GM23248 (cell line): Measurements from ENCODE around the gene OR52E6. TPM values are rescaled to one million over a fixed set of nuclear protein-coding genes. Genes with fewer than 3 reads are reported as not detected.
A peak's percentile ranks its signal among the peaks of the same experiment; 100 is the strongest.

Experiments
- DNase-seq: peaks from one replicate; pipeline ENCODE4 v3.0.0-alpha.2; 2015
- H2AFZ ChIP-seq: fragments of 200-600 bp; sonication (generic); 2 replicates; pipeline ENCODE4 v1.6.1; 2016; ENCODE audit warnings: antibody characterized with exemption
- H3F3A ChIP-seq: fragments of 200-600 bp; sonication (generic); 2 replicates; pipeline ENCODE4 v1.6.1; 2016; ENCODE audit warnings: mild to moderate bottlenecking, antibody characterized with exemption, mixed run types; ENCODE audit not compliant: insufficient read depth
- H3K27ac ChIP-seq: fragments of 200-600 bp; sonication (generic); 2 replicates; pipeline ENCODE4 v1.5.1; 2016; ENCODE audit warnings: mild to moderate bottlenecking
- H3K27me3 ChIP-seq: fragments of 200-600 bp; sonication (generic); replicated peaks from 2 replicates; pipeline ENCODE4 v1.6.1; 2016; ENCODE audit warnings: mild to moderate bottlenecking; ENCODE audit not compliant: insufficient read depth
- H3K36me3 ChIP-seq: fragments of 200-600 bp; sonication (generic); 2 replicates; pipeline ENCODE4 v1.6.1; 2016; ENCODE audit warnings: low read depth, mild to moderate bottlenecking
- H3K4me1 ChIP-seq: fragments of 200-600 bp; sonication (generic); 2 replicates; pipeline ENCODE4 v1.6.1; 2016; ENCODE audit warnings: mild to moderate bottlenecking; ENCODE audit not compliant: insufficient read depth
- H3K4me2 ChIP-seq: fragments of 200-600 bp; sonication (generic); one replicate; pipeline ENCODE4 v1.6.1; 2016; ENCODE audit warnings: mild to moderate bottlenecking; ENCODE audit not compliant: unreplicated experiment
- H3K4me3 ChIP-seq: fragments of 200-600 bp; sonication (generic); 2 replicates; pipeline ENCODE4 v1.5.1; 2016; ENCODE audit warnings: mild to moderate bottlenecking
- H3K79me2 ChIP-seq: fragments of 200-600 bp; sonication (generic); 2 replicates; pipeline ENCODE4 v1.6.1; 2016; ENCODE audit warnings: mild to moderate bottlenecking; ENCODE audit not compliant: insufficient read depth
- H3K9ac ChIP-seq: fragments of 200-600 bp; sonication (generic); 2 replicates; pipeline ENCODE4 v1.6.1; 2016; ENCODE audit warnings: mild to moderate bottlenecking
- H3K9me2 ChIP-seq: fragments of 200-600 bp; sonication (generic); 2 replicates; pipeline ENCODE4 v1.6.1; 2016; ENCODE audit warnings: mixed run types, mild to moderate bottlenecking, moderate library complexity; ENCODE audit not compliant: insufficient read depth
- H3K9me3 ChIP-seq: fragments of 200-600 bp; sonication (generic); one replicate; pipeline ENCODE4 v1.6.1; 2017; ENCODE audit warnings: low read depth
- H4K20me1 ChIP-seq: fragments of 200-600 bp; sonication (generic); 2 replicates; pipeline ENCODE4 v1.6.0; 2016; ENCODE audit not compliant: insufficient read depth
- EZH2 ChIP-seq: fragments of 200-600 bp; sonication (generic); IDR thresholded peaks from 2 replicates; pipeline ENCODE4 v1.6.1; 2018; ENCODE audit warnings: antibody characterized with exemption, mild to moderate bottlenecking; ENCODE audit not compliant: insufficient read depth, poor library complexity, severe bottlenecking
- EZH2phosphoT487 ChIP-seq: fragments of 200-600 bp; sonication (generic); IDR thresholded peaks from 2 replicates; pipeline ENCODE4 v1.6.1; 2018; ENCODE audit warnings: antibody characterized with exemption, moderate library complexity, mild to moderate bottlenecking, low read depth; ENCODE audit not compliant: insufficient read depth
- WGBS, 2 experiments: methylation state at CpG; one replicate each; pipeline ENCODE4 v1.1.6; 2015 to 2017; ENCODE audit warnings: low lambda C conversion rate in 2 of 2, low coverage in 1 of 2; ENCODE audit errors: missing lambda C conversion rate in 2 of 2; 5-methylcytosine and 5-hydroxymethylcytosine counted together
- in situ Hi-C: fragments of 300-500 bp; cut with MboI; formaldehyde crosslinking; loops from 2 replicates; pipeline ENCODE4 v1.15.0; 2020
- polyA plus RNA-seq: library from polyadenylated mRNA; unstranded; fragments of >200 nt; fragmentation: Nextera tagmentation; extraction: Ambion mirVana; gene quantifications from 2 replicates; pipeline ENCODE4 v1.2.1, GENCODE V29; 2016
- total RNA-seq: library from RNA; depleted of rRNA; stranded (reverse); fragments of >200 nt; shearing (Covaris generic); gene quantifications from 2 replicates; pipeline ENCODE4 v1.2.3, GENCODE V29; 2014

The OR52E6 gene
- total and polyA plus RNA-seq, 2 experiments from 2014 or later, result not detected

DNA sequence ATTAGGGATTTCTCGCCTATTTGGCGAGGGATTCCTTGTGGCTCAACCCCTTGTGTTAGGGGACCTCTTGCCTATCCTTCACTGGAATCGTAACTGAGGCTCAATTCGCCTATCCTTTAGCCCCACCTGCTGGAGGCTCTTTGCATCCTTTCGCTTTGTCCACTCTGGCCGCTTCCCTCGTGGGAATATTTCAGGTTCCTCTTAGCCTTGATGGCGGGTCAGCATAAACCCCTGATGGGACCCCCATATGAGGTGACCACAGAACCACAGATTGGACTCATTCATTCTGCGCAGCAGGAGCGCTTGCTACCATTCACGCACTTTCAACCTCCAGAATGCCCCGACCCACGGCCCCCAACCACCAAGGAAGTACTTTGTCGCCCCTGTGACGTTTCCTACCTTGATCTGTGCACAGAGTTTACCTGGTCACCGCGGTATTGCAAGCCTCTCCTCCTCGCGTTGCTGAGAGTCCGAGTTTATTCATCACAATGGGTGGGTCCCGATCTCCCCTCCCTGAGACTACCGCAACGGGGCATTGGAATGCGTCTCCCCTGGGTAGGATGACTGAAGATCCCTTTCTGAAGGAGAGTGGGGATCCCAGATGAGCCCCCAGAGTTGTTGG is 33.1 kb downstream of the OR52E6 start, which contains the start of gene OR52N2:
TSS of gene OR52N2 (plus strand) at position 425 of the 622 bp plus-strand sequence. CDS start 11,412 bp downstream, outside the sequence.
- H3K36me3 ChIP-seq, result no peaks in the 10 kb centered on the region
- DNase-seq, result peak; percentile 81
- peak within 1 kb of the TSS; percentile 85 for H2AFZ ChIP-seq
- 0 out of 2 replicates have a peak, but pooled peaks cover 5% of the 10 kb centered on the region for H3K27me3 ChIP-seq
- no peaks in the 10 kb centered on the region for H3F3A ChIP-seq
- peak within 1 kb of the TSS; percentile 80 for H3K4me3 ChIP-seq
- no peaks in the 10 kb centered on the region for H3K9me2 ChIP-seq
- H3K4me1 ChIP-seq, result no peaks in the 10 kb centered on the region
- H3K27ac ChIP-seq, result no peak within 1 kb of the TSS
- 6 to 8% methylated on average over 24 of the region's 24 CpGs for WGBS, 2 experiments
- H3K79me2 ChIP-seq, result no peaks in the 10 kb centered on the region
- peak within 1 kb of the TSS; percentile 63 for H3K9ac ChIP-seq
- H4K20me1 ChIP-seq, result no peaks in the 10 kb centered on the region
- TF ChIP-seq EZH2 (no peak), EZH2phosphoT487 (no peak)
- peak within 1 kb of the TSS; percentile 99 for H3K4me2 ChIP-seq
- no peaks in the 10 kb centered on the region for H3K9me3 ChIP-seq
- in situ Hi-C loops, result loop anchor here (10.0 kb wide), 1 partner anchor 324 kb away; the partner anchor contains the start of gene OR52D1

DNA sequence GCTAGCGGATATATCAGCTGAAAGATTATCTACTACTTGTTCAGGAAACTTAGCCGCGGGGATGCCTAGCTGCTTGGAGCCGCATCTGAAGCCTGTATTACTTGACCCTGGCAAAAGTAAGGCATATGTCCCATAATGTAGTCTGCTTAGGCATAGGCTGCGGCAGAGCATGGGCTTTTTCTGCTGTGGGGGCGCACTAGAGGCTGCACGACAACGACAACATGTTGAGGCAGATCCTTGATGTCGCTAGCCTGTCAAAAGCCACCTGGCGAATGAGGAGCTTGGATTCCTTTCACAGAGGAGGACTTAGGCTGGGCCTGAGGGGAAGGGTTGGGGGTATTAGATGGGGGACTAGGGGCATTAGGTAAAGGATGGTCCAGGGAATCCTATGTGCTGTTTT is 34.1 kb downstream of the OR52E6 start:
- no peaks in the 10 kb centered on the region for H3K4me1 ChIP-seq
- DNase-seq, result no peak
- in situ Hi-C loops, result loop anchor here (10.0 kb wide), 1 partner anchor 323 kb away; the partner anchor contains the start of gene OR52D1
- H3K9me3 ChIP-seq, result no peaks in the 10 kb centered on the region
- H3K9ac ChIP-seq, result no peak overlapping the region
- H2AFZ ChIP-seq, result no peak overlapping the region
- H4K20me1 ChIP-seq, result no peaks in the 10 kb centered on the region
- H3F3A ChIP-seq, result no peaks in the 10 kb centered on the region
- WGBS, 2 experiments, result 69 to 77% methylated on average over 10 of the region's 10 CpGs
- H3K4me3 ChIP-seq, result no peak overlapping the region
- 0 out of 2 replicates have a peak, but pooled peaks cover 5% of the 10 kb centered on the region for H3K27me3 ChIP-seq
- no peak overlapping the region for H3K4me2 ChIP-seq
- no peaks in the 10 kb centered on the region for H3K9me2 ChIP-seq
- no peaks in the 10 kb centered on the region for H3K79me2 ChIP-seq
- H3K36me3 ChIP-seq, result no peaks in the 10 kb centered on the region
- no peak for TF ChIP-seq EZH2
- TF ChIP-seq EZH2phosphoT487, result no peak
- no peak overlapping the region for H3K27ac ChIP-seq

DNA sequence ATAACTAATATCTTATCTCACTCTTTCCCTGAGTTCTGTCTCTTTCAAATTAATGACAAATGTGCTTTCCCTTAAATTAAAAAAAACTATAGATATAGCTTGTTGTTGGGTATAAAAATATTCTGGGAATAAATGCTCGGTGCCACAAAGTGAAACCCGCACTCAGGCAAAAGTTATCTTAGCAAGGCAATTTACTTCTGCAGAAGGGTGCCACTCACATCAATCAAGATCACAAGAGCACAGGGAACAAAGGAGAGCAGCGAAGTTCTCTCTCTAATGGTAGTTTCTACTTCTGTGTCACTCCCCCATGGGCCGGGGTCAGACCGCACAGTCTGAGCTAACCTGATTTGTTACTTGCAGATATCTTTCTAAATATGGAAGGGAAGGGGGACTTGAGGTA is 37.7 kb downstream of the OR52E6 start:
- H4K20me1 ChIP-seq, result no peaks in the 10 kb centered on the region

DNA sequence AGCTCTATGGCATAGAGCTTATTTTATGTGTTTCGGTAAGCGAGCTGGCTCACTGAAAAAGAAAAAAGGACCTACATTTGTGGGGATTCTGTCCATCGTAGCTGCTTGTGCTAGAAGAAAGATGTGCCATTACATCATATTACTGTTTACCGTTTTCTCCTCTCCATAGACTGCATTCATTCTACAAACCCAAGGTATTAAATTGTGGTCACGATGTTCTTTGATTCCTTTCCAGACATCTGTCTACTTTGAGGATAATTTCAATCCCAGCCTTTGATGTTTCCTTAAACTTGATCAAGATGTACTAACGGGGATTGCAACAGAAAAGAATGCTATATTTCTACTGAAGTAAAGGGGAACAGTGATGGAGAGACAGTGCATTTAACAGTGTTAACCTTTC is 45.2 kb downstream of the OR52E6 start:
- TF ChIP-seq EZH2phosphoT487 (no peak), EZH2 (no peak)
- Histone ChIP-seq H3K9me2 (peaks cover 5% of the 10 kb centered on the region; the same call in 1 of the 2 replicates), H3F3A (no peaks in the 10 kb centered on the region), H3K9ac (no peak overlapping the region), H4K20me1 (no peaks in the 10 kb centered on the region), H3K4me2 (no peak overlapping the region), H2AFZ (no peak overlapping the region), H3K79me2 (no peaks in the 10 kb centered on the region), H3K9me3 (no peaks in the 10 kb centered on the region), H3K4me1 (no peaks in the 10 kb centered on the region), H3K27me3 (no peaks in the 10 kb centered on the region), H3K4me3 (no peak overlapping the region), H3K27ac (no peak overlapping the region), H3K36me3 (no peaks in the 10 kb centered on the region)
- in situ Hi-C loops, result no loop called here
- no peak for DNase-seq
- 6 to 10% methylated on average over 6 of the region's 6 CpGs for WGBS, 2 experiments

More for the DNA sequence above, 37.7 kb downstream of the OR52E6 start:
- Histone ChIP-seq H3K79me2 (no peaks in the 10 kb centered on the region), H3K9ac (no peak overlapping the region), H2AFZ (no peak overlapping the region), H3K9me2 (no peaks in the 10 kb centered on the region), H3K27ac (no peak overlapping the region), H3K27me3 (0 out of 2 replicates have a peak, but pooled peaks cover 5% of the 10 kb centered on the region), H3K36me3 (no peaks in the 10 kb centered on the region), H3F3A (no peaks in the 10 kb centered on the region), H3K4me3 (no peak overlapping the region), H3K4me1 (no peaks in the 10 kb centered on the region), H3K4me2 (no peak overlapping the region), H3K9me3 (no peaks in the 10 kb centered on the region)
- TF ChIP-seq EZH2phosphoT487, result no peak
- TF ChIP-seq EZH2, result no peak
- DNase-seq, result no peak
- in situ Hi-C loops, result loop anchor here (10.0 kb wide), 1 partner anchor 319 kb away; the partner anchor contains the start of gene OR52D1
- 71 to 74% methylated on average over 5 of the region's 5 CpGs for WGBS, 2 experiments
